K562 (cell line): ENCODE measurements around the gene UBE2A. TPM values are rescaled to one million over a fixed set of nuclear protein-coding genes. Genes with fewer than 3 reads are reported as not detected.
A peak's percentile ranks its signal among the peaks of the same experiment; 100 is the strongest.

Source experiments
- CBFA2T2 ChIP-seq: fragments of 450-650 bp; conservative IDR thresholded peaks from 2 replicates; pipeline ENCODE4 v1.6.1; 2017; ENCODE audit warnings: mild to moderate bottlenecking
- CBFB ChIP-seq: sonication (generic); formaldehyde crosslinking; IDR thresholded peaks from 2 replicates; pipeline ENCODE4 v1.4.0; 2020; ENCODE audit warnings: mild to moderate bottlenecking, missing genetic modification reagents
- CHD2 ChIP-seq: IDR thresholded peaks from 2 replicates; pipeline ENCODE4 v1.6.1; 2011; ENCODE audit warnings: low read depth, low read length
- EGR1 ChIP-seq: fragments of 450-650 bp; conservative IDR thresholded peaks from 2 replicates; pipeline ENCODE4 v1.6.1; 2017; ENCODE audit warnings: mild to moderate bottlenecking
- MXI1 ChIP-seq: IDR thresholded peaks from 2 replicates; pipeline ENCODE4 v1.6.1; 2011; ENCODE audit warnings: low read depth, mild to moderate bottlenecking, improper control_type of control experiment, low read length
- SP1 ChIP-seq: sonication (generic); formaldehyde crosslinking; IDR thresholded peaks from 2 replicates; pipeline ENCODE4 v1.8.1; 2022; ENCODE audit warnings: mild to moderate bottlenecking, missing genetic modification reagents
- XRCC4 ChIP-seq: IDR thresholded peaks from one replicate; pipeline ENCODE4 v1.6.1; 2011; ENCODE audit not compliant: insufficient read depth, insufficient read length; ENCODE audit errors: extremely low read depth
- ZC3H8 ChIP-seq: fragments of 450-650 bp; IDR thresholded peaks from 2 replicates; pipeline ENCODE4 v1.6.1; 2017
- ZNF133 ChIP-seq: fragments of 250-450 bp; sonication (Bioruptor Pico); IDR thresholded peaks from 2 replicates; pipeline ENCODE4 v1.4.0; 2020; ENCODE audit warnings: mild to moderate bottlenecking
- ZNF444 ChIP-seq: fragments of 250-450 bp; sonication (Bioruptor Pico); IDR thresholded peaks from 2 replicates; pipeline ENCODE4 v1.4.0; 2020; ENCODE audit warnings: mild to moderate bottlenecking, moderate library complexity
- polyA plus RNA-seq, 8 experiments: library from polyadenylated mRNA; depleted of rRNA in 4 of 8; stranded (reverse) in 5 of 8; unstranded in 3 of 8; fragments of >200 nt; fragmentation: Nextera tagmentation in 2 of 8; fragmentation: Illumina TruSeq in 1 of 8; extraction: Ambion mirVana in 2 of 8; extraction: Trizol in 1 of 8; gene quantifications; 2 replicates each; pipeline versions ENCODE4 v1.2.1 to v1.2.3, GENCODE V29; 2011 to 2014; ENCODE audit warnings: inconsistent platforms in 1 of 8, missing spikeins in 1 of 8
- total RNA-seq, 7 experiments: library from RNA; depleted of rRNA in 6 of 7; stranded (reverse); fragments of >200 nt in 6 of 7; fragmentation: Illumina TruSeq in 2 of 7; extraction: Trizol in 2 of 7; gene quantifications; 2 replicates each; pipeline versions ENCODE4 v1.2.1 to v1.2.3, GENCODE V29; 2011 to 2021; ENCODE audit warnings: low replicate concordance in 1 of 7
- TF ChIP-seq, protein P1 (sequence below), 2 experiments: fragments of 450-650 bp in 1 of 2; sonication (generic) in 1 of 2; formaldehyde crosslinking in 1 of 2; IDR thresholded peaks; 2 replicates each; pipeline versions ENCODE4 v1.7.1 to v1.9.0; 2016 to 2022; ENCODE audit warnings: inconsistent platforms in 1 of 2, mild to moderate bottlenecking in 1 of 2, missing genetic modification reagents in 1 of 2
- TF ChIP-seq, protein P2 (sequence below): sonication (generic); formaldehyde crosslinking; IDR thresholded peaks from 2 replicates; pipeline ENCODE4 v1.8.0; 2022; ENCODE audit warnings: mild to moderate bottlenecking, low read depth, missing genetic modification reagents
- TF ChIP-seq, protein P3 (sequence below): sonication (generic); formaldehyde crosslinking; IDR thresholded peaks from 2 replicates; pipeline ENCODE4 v1.5.0; 2020; ENCODE audit warnings: missing genetic modification reagents
- TF ChIP-seq, protein P4 (sequence below): fragments of 450-650 bp; IDR thresholded peaks from 2 replicates; pipeline ENCODE4 v1.6.1; 2014; ENCODE audit warnings: low read depth, mild to moderate bottlenecking, moderate library complexity, borderline replicate concordance

The UBE2A gene
- total and polyA plus RNA-seq, 9 of the 15 experiments (the other 6 are each of a cell fraction or from before 2014, with no cell fraction given), result 21.6 to 87.6 (median 47.8) TPM

DNA sequence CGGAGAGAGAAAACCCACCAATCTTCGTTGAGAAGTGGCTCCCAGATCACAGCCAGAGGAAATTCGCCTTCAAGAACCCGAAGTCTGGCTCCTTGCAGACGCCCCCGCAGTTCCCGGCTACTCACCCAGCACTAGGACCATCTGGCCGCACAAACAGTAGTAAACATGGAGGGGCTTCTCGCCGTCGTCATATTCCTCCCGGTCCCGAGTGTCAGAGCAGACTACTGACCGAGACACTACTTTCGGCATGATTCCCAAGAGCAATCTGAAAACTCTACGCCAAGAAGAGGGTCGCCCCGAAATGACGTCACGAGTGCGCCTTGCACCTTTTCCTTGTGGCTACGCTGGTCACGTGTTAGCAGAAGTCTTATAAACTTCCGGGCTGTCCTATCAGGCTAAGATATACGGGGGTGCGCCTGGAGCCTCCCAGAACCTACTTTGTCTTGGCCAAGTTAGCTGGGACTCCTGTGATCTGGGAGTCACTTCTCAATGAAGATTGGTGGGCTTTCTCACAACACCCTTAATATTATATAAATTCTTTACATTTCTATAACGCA, 9.2 kb upstream of the UBE2A start, which contains the start of gene STEEP1 (continued):
- TF ChIP-seq, protein P1, sequence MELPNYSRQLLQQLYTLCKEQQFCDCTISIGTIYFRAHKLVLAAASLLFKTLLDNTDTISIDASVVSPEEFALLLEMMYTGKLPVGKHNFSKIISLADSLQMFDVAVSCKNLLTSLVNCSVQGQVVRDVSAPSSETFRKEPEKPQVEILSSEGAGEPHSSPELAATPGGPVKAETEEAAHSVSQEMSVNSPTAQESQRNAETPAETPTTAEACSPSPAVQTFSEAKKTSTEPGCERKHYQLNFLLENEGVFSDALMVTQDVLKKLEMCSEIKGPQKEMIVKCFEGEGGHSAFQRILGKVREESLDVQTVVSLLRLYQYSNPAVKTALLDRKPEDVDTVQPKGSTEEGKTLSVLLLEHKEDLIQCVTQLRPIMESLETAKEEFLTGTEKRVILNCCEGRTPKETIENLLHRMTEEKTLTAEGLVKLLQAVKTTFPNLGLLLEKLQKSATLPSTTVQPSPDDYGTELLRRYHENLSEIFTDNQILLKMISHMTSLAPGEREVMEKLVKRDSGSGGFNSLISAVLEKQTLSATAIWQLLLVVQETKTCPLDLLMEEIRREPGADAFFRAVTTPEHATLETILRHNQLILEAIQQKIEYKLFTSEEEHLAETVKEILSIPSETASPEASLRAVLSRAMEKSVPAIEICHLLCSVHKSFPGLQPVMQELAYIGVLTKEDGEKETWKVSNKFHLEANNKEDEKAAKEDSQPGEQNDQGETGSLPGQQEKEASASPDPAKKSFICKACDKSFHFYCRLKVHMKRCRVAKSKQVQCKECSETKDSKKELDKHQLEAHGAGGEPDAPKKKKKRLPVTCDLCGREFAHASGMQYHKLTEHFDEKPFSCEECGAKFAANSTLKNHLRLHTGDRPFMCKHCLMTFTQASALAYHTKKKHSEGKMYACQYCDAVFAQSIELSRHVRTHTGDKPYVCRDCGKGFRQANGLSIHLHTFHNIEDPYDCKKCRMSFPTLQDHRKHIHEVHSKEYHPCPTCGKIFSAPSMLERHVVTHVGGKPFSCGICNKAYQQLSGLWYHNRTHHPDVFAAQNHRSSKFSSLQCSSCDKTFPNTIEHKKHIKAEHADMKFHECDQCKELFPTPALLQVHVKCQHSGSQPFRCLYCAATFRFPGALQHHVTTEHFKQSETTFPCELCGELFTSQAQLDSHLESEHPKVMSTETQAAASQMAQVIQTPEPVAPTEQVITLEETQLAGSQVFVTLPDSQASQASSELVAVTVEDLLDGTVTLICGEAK (IDR thresholded peaks at IDR 0.05), result no peak
- TF ChIP-seq, protein P1 (CRISPR knock-in tag; IDR thresholded peaks at IDR 0.05), result no peak
- TF ChIP-seq EGR1 (peak; percentile 88), MXI1 (no peak), CHD2 (no peak), SP1 (CRISPR knock-in tag) (peak; percentile 64; the same call in 1 of the 2 replicates), CBFA2T2 (peak; percentile 67; the same call in 1 of the 2 replicates), XRCC4 (no peak), ZC3H8 (no peak), ZNF444 (no peak), ZNF133 (no peak), CBFB (CRISPR knock-in tag) (no peak)
- TF ChIP-seq, protein P2, sequence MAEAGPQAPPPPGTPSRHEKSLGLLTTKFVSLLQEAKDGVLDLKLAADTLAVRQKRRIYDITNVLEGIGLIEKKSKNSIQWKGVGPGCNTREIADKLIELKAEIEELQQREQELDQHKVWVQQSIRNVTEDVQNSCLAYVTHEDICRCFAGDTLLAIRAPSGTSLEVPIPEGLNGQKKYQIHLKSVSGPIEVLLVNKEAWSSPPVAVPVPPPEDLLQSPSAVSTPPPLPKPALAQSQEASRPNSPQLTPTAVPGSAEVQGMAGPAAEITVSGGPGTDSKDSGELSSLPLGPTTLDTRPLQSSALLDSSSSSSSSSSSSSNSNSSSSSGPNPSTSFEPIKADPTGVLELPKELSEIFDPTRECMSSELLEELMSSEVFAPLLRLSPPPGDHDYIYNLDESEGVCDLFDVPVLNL (CRISPR knock-in tag), result no peak
- TF ChIP-seq, protein P3, sequence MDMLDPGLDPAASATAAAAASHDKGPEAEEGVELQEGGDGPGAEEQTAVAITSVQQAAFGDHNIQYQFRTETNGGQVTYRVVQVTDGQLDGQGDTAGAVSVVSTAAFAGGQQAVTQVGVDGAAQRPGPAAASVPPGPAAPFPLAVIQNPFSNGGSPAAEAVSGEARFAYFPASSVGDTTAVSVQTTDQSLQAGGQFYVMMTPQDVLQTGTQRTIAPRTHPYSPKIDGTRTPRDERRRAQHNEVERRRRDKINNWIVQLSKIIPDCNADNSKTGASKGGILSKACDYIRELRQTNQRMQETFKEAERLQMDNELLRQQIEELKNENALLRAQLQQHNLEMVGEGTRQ, result peak; percentile 92
- TF ChIP-seq, protein P4, sequence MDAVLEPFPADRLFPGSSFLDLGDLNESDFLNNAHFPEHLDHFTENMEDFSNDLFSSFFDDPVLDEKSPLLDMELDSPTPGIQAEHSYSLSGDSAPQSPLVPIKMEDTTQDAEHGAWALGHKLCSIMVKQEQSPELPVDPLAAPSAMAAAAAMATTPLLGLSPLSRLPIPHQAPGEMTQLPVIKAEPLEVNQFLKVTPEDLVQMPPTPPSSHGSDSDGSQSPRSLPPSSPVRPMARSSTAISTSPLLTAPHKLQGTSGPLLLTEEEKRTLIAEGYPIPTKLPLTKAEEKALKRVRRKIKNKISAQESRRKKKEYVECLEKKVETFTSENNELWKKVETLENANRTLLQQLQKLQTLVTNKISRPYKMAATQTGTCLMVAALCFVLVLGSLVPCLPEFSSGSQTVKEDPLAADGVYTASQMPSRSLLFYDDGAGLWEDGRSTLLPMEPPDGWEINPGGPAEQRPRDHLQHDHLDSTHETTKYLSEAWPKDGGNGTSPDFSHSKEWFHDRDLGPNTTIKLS, result peak; percentile 37; the same call in 1 of the 2 replicates
